ENCODE data around the gene PDE9A. TPM values are rescaled to one million over a fixed set of nuclear protein-coding genes. Genes with fewer than 3 reads are reported as not detected.

The PDE9A gene
- total and polyA plus RNA-seq, 8 donors, result 5.1 to 24.2 (median 21.9) TPM

DNA sequence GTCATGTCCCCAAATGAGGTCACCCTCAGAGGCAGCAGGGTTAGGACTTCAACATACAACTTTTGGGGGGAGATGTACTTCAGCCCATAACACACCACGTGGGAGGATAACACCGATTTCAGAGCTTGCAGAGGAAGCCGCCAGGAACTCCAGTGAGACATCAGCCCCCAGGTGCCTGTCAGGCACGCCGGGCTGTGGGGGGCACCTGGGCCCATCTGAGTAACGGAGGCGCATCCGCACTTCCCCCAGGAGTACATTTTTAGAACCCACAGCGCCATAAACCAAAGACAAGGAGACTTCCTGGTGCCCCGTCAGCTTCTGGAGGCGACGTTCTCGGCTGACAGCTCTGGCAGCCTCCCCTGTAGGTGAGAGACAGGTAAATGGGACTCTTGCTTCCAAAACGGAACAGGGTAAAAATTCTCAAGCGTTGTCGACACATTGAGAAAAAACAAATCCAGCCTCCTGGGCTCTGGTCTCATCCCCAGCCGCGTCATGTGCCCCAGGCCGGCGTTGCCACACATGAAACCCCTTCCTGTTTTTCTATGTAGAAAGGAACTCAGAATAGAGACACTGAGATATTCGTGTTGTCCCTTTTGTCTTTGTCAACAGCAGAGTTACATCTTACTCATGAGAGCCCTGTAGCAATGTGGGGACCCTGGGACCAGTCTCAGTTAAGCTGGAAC, 93.3 kb downstream of the PDE9A start:
- Histone ChIP-seq H3K36me3 (no peaks in the 10 kb centered on the region), H3K9me3 (no peaks in the 10 kb centered on the region), H3K4me3 (peak overlapping the region in 1 of 2 donors; percentile 16), H3K27me3 (no peaks in the 10 kb centered on the region), H3K4me1 (peaks cover 0 to 22% of the 10 kb centered on the region in 2 donors), H3K27ac (peak overlapping the region; percentile 39 to 86)
- DNase-seq, result peak in 2 of 4 donors; percentile 82 to 91
- intact Hi-C loops (cut with DNase I), result no loop called here
- TF ChIP-seq, protein P1, sequence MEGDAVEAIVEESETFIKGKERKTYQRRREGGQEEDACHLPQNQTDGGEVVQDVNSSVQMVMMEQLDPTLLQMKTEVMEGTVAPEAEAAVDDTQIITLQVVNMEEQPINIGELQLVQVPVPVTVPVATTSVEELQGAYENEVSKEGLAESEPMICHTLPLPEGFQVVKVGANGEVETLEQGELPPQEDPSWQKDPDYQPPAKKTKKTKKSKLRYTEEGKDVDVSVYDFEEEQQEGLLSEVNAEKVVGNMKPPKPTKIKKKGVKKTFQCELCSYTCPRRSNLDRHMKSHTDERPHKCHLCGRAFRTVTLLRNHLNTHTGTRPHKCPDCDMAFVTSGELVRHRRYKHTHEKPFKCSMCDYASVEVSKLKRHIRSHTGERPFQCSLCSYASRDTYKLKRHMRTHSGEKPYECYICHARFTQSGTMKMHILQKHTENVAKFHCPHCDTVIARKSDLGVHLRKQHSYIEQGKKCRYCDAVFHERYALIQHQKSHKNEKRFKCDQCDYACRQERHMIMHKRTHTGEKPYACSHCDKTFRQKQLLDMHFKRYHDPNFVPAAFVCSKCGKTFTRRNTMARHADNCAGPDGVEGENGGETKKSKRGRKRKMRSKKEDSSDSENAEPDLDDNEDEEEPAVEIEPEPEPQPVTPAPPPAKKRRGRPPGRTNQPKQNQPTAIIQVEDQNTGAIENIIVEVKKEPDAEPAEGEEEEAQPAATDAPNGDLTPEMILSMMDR (IDR thresholded peaks at IDR 0.05), result no peak
- ATAC-seq, result peak; percentile 69

DNA sequence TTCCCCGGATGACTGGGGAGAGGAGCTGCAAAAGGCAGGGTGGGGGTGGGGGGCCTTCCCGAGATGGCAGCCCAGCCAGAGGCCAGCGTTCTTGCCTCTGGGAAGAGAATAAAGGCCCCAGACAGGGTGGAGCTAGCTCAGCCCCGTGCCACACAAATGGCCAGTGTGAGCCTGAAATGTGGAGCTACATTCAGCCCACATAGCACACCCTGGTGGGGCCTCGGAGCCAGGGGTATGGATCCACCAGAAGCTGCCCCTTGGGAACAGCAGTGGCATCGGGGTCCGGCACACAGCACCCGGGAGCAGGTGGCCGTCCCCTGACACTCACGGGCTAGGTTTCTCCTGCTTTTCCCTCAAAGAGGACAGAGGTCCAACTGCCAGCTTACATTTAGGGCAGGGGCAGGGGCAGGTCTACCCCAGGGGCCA, 93.9 kb downstream of the PDE9A start:
- intact Hi-C loops (cut with DNase I), result no loop called here
- Histone ChIP-seq H3K9me3 (no peaks in the 10 kb centered on the region), H3K27me3 (no peaks in the 10 kb centered on the region), H3K36me3 (no peaks in the 10 kb centered on the region), H3K4me3 (no peak overlapping the region), H3K27ac (peak overlapping the region; percentile 39 to 86), H3K4me1 (peaks cover 0 to 22% of the 10 kb centered on the region in 2 donors)
- ATAC-seq, result peak; percentile 28
- peak in 1 of 4 donors; percentile 58 for DNase-seq
- TF ChIP-seq, protein P1 (IDR thresholded peaks at IDR 0.05), result no peak

DNA sequence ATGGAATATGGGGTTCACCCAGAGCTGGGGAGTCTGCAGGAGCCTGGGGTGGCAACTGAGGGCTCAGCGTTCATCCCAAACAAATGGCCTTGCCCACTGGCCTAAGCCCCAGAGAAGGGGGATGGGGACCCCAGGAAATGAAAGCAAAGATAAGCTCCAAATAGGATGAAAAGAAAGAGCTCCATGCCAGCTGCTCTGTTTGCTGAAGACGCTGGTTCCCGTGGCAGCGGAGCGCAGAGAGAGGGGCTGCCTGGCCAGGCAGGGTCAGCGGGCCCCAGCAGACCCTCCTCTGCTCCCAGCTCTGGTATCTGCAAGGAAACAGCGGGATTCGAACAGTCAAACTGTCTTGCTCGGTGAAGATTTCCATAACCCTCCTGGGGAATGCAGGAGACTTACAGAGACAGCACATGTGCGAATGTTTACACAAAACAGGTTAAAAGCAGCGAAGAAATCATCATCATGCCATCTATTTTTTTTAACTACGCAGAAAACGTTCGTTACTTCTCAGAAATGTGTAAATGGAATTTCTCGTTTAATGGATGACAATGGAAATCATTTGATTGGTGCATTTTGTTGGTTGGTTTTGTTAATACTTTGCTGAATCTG, 94.4 kb downstream of the PDE9A start:
- ATAC-seq (no peak), DNase-seq (peak in 1 of 4 donors; percentile 34)
- intact Hi-C loops (cut with DNase I), result no loop called here
- Histone ChIP-seq H3K36me3 (no peaks in the 10 kb centered on the region), H3K4me1 (peaks cover 0 to 22% of the 10 kb centered on the region in 2 donors), H3K27me3 (no peaks in the 10 kb centered on the region), H3K27ac (peak overlapping the region; percentile 39 to 86), H3K9me3 (no peaks in the 10 kb centered on the region), H3K4me3 (no peak overlapping the region)
- TF ChIP-seq, protein P1 (IDR thresholded peaks at IDR 0.05), result no peak

DNA sequence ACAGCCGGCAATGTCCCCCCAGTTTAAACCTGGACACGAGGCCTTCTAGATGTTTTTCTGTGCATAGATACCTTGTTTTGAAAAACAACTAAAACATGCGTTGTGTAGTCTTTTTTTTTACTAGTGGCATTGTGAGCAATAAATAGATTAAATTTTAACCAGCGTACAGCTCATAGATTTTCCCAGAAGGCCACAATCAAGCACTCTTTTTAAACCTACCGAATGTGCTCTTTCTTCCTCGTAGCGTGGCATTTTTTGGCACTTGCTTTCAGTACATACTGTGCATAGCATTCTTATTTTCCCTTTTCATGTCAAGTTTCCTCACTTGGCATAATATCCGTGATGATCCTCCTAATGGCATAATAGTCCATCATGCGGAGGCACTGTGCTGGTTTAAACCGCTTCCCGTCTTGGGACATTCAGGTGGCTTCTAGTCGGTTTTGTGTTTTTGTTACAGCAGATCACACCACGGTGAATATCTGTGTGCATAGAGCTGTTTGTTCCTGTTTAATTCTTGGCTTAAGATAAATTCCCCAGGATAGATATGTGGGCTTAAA, 95.3 kb downstream of the PDE9A start:
- no peaks in the 10 kb centered on the region for H3K36me3 ChIP-seq
- ATAC-seq (no peak), DNase-seq (no peak)
- H3K27me3 ChIP-seq, result no peaks in the 10 kb centered on the region
- intact Hi-C loops (cut with DNase I), result no loop called here
- H3K4me1 ChIP-seq, result peaks cover 0 to 22% of the 10 kb centered on the region in 2 donors
- no peak overlapping the region for H3K4me3 ChIP-seq
- TF ChIP-seq, protein P1 (IDR thresholded peaks at IDR 0.05), result no peak
- H3K27ac ChIP-seq, result no peak overlapping the region
- H3K9me3 ChIP-seq, result no peaks in the 10 kb centered on the region

Data from left lung (tissue), 10 donors.